Testis (tissue), 3 donors: ENCODE results near the gene AGFG2. TPM values are rescaled to one million over a fixed set of nuclear protein-coding genes. Genes with fewer than 3 reads are reported as not detected.
"Not testable (repeated sequence)": the region's sequence is repeated elsewhere in the genome, so short reads cannot be mapped to it uniquely, and the experiment has no call there.

Experiments
- DNase-seq: peaks from one replicate; pipeline ENCODE4 v3.0.0-alpha.2; 2019
- H3K27ac ChIP-seq, 2 donors: fragments of 200-600 bp; sonication (generic); one replicate each; pipeline ENCODE4 v1.5.1; 2019
- H3K27me3 ChIP-seq: fragments of 200-600 bp; sonication (generic); one replicate; pipeline ENCODE4 v1.5.1; 2019
- H3K36me3 ChIP-seq: fragments of 200-600 bp; sonication (generic); one replicate; pipeline ENCODE4 v1.5.1; 2017; ENCODE audit warnings: low read depth; ENCODE audit errors: missing control alignments
- H3K4me1 ChIP-seq: fragments of 200-600 bp; sonication (generic); one replicate; pipeline ENCODE4 v1.5.1; 2019
- H3K4me3 ChIP-seq, 2 donors: fragments of 200-600 bp; sonication (generic); one replicate each; pipeline ENCODE4 v1.5.1; 2017 to 2019
- H3K9me3 ChIP-seq: fragments of 200-600 bp; sonication (generic); one replicate; pipeline ENCODE4 v1.5.1; 2017
- POLR2A ChIP-seq: fragments of 450-650 bp; IDR thresholded peaks from one replicate; pipeline ENCODE4 v1.6.1; 2017; ENCODE audit warnings: antibody characterized with exemption, mild to moderate bottlenecking, moderate library complexity
- WGBS, 2 donors: methylation state at CpG; one replicate each; pipeline ENCODE4 v1.1.5; 2018; 5-methylcytosine and 5-hydroxymethylcytosine counted together
- intact Hi-C: fragments of 100-400 bp; cut with DNase I; formaldehyde crosslinking; loops from one replicate; pipeline ENCODE4 v1.15.1; 2023; ENCODE audit warnings: low total_unique reads
- polyA plus RNA-seq: library from polyadenylated mRNA; stranded (reverse); fragments of 350-450 nt; fragmentation: Illumina TruSeq; extraction: RNeasy Lipid Tissue Mini Kit (QIAGEN cat#74804); gene quantifications from one replicate; pipeline ENCODE4 v1.2.3, GENCODE V29; 2014; ENCODE audit warnings: low read depth, low replicate concordance; ENCODE audit not compliant: insufficient read depth
- total RNA-seq, 2 donors: library from RNA; depleted of rRNA; stranded (reverse); fragments of >200 nt; gene quantifications; one replicate each; pipeline ENCODE4 v1.2.3, GENCODE V29; 2016
- TF ChIP-seq, protein P1 (sequence below), 3 experiments: fragments of 450-650 bp in 2 of 3; fragments of 200-600 bp in 1 of 3; sonication (generic) in 1 of 3; IDR thresholded peaks; one replicate each; pipeline ENCODE4 v1.5.1; 2016 to 2019; ENCODE audit warnings: antibody characterized with exemption in 3 of 3, mild to moderate bottlenecking in 2 of 3, moderate library complexity in 1 of 3

Gene AGFG2
- total and polyA plus RNA-seq, 3 donors from 2014 or later: 51.4 to 67.2 (median 62.0) TPM

DNA sequence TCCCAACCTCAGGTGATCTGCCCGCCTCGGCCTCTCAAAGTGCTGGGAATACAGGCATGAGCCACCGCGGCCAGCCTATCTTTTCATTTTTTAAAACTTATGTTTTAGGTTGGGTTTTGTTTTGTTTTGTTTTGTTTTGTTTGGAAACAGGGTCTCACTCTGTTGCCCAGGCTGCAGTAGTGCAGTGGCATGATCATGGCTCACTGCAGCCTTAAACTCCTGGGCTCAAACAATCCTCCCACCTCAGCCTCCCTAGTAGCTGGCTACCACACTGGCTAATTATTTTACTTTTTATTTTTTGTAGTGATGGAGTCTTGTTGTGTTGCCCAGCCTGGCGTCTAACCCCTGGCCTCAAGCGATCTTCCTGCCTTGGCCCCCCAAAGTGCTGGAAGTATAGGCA lies 19.4 kb upstream of the AGFG2 start:
- WGBS, 2 donors: 93% methylated on average over 6 of the region's 6 CpGs
- Histone ChIP-seq H3K27ac (no peak overlapping the region), H3K4me1 (peaks cover 9% of the 10 kb centered on the region), H3K9me3 (no peaks in the 10 kb centered on the region), H3K27me3 (no peaks in the 10 kb centered on the region), H3K36me3 (no peaks in the 10 kb centered on the region), H3K4me3 (no peak overlapping the region)
- no peak for DNase-seq
- TF ChIP-seq, protein P1, sequence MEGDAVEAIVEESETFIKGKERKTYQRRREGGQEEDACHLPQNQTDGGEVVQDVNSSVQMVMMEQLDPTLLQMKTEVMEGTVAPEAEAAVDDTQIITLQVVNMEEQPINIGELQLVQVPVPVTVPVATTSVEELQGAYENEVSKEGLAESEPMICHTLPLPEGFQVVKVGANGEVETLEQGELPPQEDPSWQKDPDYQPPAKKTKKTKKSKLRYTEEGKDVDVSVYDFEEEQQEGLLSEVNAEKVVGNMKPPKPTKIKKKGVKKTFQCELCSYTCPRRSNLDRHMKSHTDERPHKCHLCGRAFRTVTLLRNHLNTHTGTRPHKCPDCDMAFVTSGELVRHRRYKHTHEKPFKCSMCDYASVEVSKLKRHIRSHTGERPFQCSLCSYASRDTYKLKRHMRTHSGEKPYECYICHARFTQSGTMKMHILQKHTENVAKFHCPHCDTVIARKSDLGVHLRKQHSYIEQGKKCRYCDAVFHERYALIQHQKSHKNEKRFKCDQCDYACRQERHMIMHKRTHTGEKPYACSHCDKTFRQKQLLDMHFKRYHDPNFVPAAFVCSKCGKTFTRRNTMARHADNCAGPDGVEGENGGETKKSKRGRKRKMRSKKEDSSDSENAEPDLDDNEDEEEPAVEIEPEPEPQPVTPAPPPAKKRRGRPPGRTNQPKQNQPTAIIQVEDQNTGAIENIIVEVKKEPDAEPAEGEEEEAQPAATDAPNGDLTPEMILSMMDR (IDR thresholded peaks at IDR 0.05): no peak
- TF ChIP-seq POLR2A: no peak
- intact Hi-C loops: no loop called here

DNA sequence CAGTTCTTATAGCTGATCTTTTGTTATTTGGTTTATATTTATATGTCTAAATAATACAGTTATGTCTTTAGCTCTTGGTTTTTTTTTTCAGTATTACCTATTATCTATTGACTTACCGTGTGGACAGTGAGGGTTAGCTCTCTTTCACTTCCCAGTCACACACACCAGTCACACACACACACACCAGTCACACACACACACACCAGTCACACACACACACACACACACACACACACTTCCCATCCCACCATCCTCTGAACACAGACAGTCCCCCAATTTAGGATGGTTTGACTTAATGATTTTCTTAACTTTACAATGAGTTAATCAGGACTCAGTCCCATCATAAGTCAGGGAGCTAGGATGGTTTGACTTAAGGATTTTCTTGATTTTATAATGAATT lies 18.9 kb upstream of the AGFG2 start:
- DNase-seq: no peak
- intact Hi-C loops: no loop called here
- Histone ChIP-seq H3K27me3 (no peaks in the 10 kb centered on the region), H3K4me3 (no peak overlapping the region), H3K9me3 (no peaks in the 10 kb centered on the region), H3K36me3 (no peaks in the 10 kb centered on the region), H3K4me1 (peaks cover 10% of the 10 kb centered on the region), H3K27ac (no peak overlapping the region)
- WGBS, 2 donors: 50 to 54% methylated on average over 1 of the region's 1 CpG
- no peak for TF ChIP-seq POLR2A
- TF ChIP-seq, protein P1 (IDR thresholded peaks at IDR 0.05): no peak

DNA sequence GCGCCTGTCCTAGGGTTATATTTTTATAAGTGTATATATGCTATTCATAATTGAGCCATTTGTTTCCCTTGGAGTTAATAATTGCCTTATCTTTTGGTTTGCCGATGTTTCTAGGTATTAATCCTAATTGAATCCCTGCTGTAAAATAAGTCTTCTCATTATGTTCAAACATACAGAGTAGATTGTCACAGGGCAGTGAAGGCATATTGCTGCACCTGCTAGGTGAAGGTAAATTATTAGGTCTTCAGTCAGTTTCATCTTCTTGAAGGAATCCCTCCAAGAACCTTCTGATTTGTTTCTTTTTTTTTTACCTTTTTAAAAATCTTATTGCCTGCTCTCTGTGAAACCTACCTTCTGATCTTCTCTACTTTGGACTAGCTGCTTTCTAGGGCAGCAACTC lies 17.9 kb upstream of the AGFG2 start:
- no peaks in the 10 kb centered on the region for H3K36me3 ChIP-seq
- intact Hi-C loops: no loop called here
- H3K27ac ChIP-seq: no peak overlapping the region
- TF ChIP-seq, protein P1 (IDR thresholded peaks at IDR 0.05): no peak
- TF ChIP-seq POLR2A: no peak
- no peak overlapping the region for H3K4me3 ChIP-seq
- H3K9me3 ChIP-seq: no peaks in the 10 kb centered on the region
- WGBS, 2 donors: 95 to 98% methylated on average over 2 of the region's 2 CpGs
- no peaks in the 10 kb centered on the region for H3K27me3 ChIP-seq
- DNase-seq: no peak
- peaks cover 3% of the 10 kb centered on the region for H3K4me1 ChIP-seq

DNA sequence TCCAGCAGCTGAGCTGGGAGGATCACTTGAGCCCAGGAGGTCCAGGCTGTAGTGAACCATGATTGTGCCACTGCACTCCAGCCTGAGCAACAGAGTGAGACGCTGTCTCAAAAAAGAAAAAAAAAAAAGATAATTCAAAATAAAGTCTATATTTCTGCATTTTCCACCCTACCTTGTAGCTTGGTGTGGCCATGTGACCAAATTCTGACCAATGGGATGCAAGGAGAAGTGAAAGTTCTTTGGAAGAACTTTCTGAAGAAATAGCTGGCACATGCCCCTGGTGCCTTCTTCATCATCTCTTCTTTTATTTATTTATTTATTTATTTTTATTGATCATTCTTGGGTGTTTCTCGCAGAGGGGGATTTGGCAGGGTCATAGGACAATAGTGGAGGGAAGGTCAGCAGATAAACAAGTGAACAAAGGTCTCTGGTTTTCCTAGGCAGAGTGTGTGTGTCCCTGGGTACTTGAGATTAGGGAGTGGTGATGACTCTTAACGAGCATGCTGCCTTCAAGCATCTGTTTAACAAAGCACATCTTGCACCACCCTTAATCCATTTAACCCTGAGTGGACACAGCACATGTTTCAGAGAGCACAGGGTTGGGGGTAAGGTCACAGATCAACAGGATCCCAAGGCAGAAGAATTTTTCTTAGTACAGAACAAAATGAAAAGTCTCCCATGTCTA lies 17.0 kb upstream of the AGFG2 start:
- H3K4me1 ChIP-seq, intact Hi-C loops, H3K27ac ChIP-seq, H3K9me3 ChIP-seq, H3K27me3 ChIP-seq, DNase-seq, H3K36me3 ChIP-seq, H3K4me3 ChIP-seq: not testable (repeated sequence)
- WGBS, 2 donors: 78 to 80% methylated on average over 2 of the region's 3 CpGs

DNA sequence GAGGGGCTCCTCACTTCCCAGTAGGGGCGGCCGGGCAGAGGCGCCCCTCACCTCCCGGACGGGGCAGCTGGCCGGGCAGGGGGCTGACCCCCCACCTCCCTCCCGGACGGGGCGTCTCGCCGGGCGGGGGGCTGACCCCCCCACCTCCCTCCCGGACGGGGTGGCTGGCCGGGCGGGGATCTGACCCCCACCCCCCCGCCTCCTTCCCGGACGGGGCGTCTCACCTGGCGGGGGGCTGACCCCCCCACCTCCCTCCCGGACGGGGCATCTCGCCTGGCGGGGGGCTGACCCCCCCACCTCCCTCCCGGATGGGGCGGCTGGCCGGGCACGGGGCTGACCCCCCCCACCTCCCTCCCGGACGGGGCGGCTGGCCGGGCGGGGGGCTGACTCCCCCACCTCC lies 15.8 kb upstream of the AGFG2 start:
- H3K4me1 ChIP-seq, intact Hi-C loops, H3K36me3 ChIP-seq, DNase-seq, H3K27ac ChIP-seq, H3K27me3 ChIP-seq, H3K9me3 ChIP-seq: not testable (repeated sequence)
- peak overlapping the region in 1 of 2 donors; percentile 34 for H3K4me3 ChIP-seq
- no CpG with 5 or more reads among the region's 34 CpGs for WGBS, 2 donors

DNA sequence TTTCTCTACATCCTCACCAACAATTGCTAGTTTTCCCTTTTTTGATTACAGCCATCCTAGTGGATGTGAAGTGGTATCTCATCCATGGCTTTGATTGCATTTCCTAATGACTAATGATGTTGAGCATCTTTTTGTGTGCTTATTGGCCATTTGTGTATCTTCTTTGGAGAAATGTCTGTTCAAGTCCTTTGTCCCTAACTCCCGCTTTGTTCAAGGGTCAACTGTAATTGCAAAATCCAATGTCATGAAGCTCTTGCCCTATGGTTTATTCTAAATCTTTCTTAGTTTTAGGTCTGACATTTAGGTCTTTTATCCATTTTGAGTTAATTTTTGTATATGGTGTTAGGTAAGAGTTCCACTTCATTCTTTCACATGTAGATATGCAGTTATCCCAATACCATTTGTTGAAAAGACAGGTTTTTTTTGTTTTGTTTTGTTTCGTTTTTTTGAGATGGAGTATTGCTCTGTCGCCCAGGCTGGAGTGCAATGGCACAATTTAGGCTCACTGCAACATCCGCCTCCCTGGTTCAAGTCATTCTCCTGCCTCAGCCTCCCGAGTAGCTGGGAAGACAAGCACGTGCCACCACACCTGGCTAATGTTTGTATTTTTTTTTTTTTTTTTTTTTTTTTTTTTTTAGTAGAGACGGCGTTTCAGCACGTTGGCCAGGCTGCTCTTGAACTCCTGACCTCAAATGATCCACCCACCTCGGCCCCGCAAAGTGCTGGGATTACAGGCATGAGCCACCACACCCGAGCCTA lies 10.7 kb upstream of the AGFG2 start:
- H3K4me3 ChIP-seq, DNase-seq: not testable (repeated sequence)
- 85% methylated on average over 12 of the region's 12 CpGs for WGBS, 2 donors

More for the DNA sequence above, 10.7 kb upstream of the AGFG2 start:
- H3K36me3 ChIP-seq, H3K9me3 ChIP-seq, H3K27me3 ChIP-seq, H3K4me1 ChIP-seq, intact Hi-C loops, H3K27ac ChIP-seq: not testable (repeated sequence)
